Neural cell (in vitro differentiated cells): Measurements from ENCODE around the gene DCXR. TPM values are rescaled to one million over a fixed set of nuclear protein-coding genes. Genes with fewer than 3 reads are reported as not detected.

Experiments used
- H2AFZ ChIP-seq: fragments of 200-600, 300-800 bp; sonication (generic), shearing (Covaris generic); 2 replicates; pipeline ENCODE4 v1.6.0; 2014; ENCODE audit warnings: low read depth, mild to moderate bottlenecking, antibody characterized with exemption, low read length, moderate library complexity
- H3F3A ChIP-seq: fragments of 200-600 bp; shearing (Covaris generic); 2 replicates; pipeline ENCODE4 v1.6.1; 2016; ENCODE audit warnings: mild to moderate bottlenecking, moderate library complexity, mixed read lengths, antibody characterized with exemption, low read length; ENCODE audit not compliant: insufficient read depth, poor library complexity, severe bottlenecking
- H3K27ac ChIP-seq: fragments of 200-600, 300-800 bp; sonication (generic), shearing (Covaris generic); 2 replicates; pipeline ENCODE4 v1.5.1; 2014; ENCODE audit warnings: mild to moderate bottlenecking, low read length, moderate library complexity
- H3K27me3 ChIP-seq: fragments of 300-800, 200-600 bp; sonication (generic), shearing (Covaris generic); 2 replicates; pipeline ENCODE4 v1.6.0; 2014; ENCODE audit warnings: mild to moderate bottlenecking, low read depth, low read length, moderate library complexity; ENCODE audit not compliant: insufficient read depth
- H3K36me3 ChIP-seq: fragments of 300-800, 200-600 bp; sonication (generic), shearing (Covaris generic); 2 replicates; pipeline ENCODE4 v1.5.1; 2014; ENCODE audit warnings: mild to moderate bottlenecking, antibody characterized with exemption, low read length, moderate library complexity; ENCODE audit not compliant: insufficient read depth
- H3K4me2 ChIP-seq: fragments of 300-800, 200-600 bp; sonication (generic), shearing (Covaris generic); 2 replicates; pipeline ENCODE4 v1.6.0; 2014; ENCODE audit warnings: mild to moderate bottlenecking, low read length
- H3K4me3 ChIP-seq: fragments of 300-800, 200-600 bp; sonication (generic), shearing (Covaris generic); 2 replicates; pipeline ENCODE4 v1.5.1; 2014; ENCODE audit warnings: mild to moderate bottlenecking, low read length, moderate library complexity
- H3K79me2 ChIP-seq: fragments of 200-600 bp; shearing (Covaris generic); replicated peaks from 2 replicates; pipeline ENCODE4 v1.6.0; 2014; ENCODE audit warnings: mild to moderate bottlenecking, low read length, moderate library complexity; ENCODE audit not compliant: insufficient read depth
- H3K9ac ChIP-seq: fragments of 300-800, 200-600 bp; sonication (generic), shearing (Covaris generic); 2 replicates; pipeline ENCODE4 v1.6.1; 2016; ENCODE audit warnings: mild to moderate bottlenecking, low read length, mixed read lengths
- H3K9me2 ChIP-seq: fragments of 200-600 bp; shearing (Covaris generic); 2 replicates; pipeline ENCODE4 v1.6.1; 2016; ENCODE audit warnings: mild to moderate bottlenecking, low read length, mixed read lengths; ENCODE audit not compliant: insufficient read depth
- H3K9me3 ChIP-seq: fragments of 200-600, 300-800 bp; sonication (generic), shearing (Covaris generic); 2 replicates; pipeline ENCODE4 v1.6.1; 2016; ENCODE audit warnings: mild to moderate bottlenecking, mixed run types, low read length, moderate library complexity, mixed read lengths
- H4K20me1 ChIP-seq: fragments of 200-600 bp; shearing (Covaris generic); 2 replicates; pipeline ENCODE4 v1.6.1; 2016; ENCODE audit warnings: mild to moderate bottlenecking, mixed run types; ENCODE audit not compliant: insufficient read depth
- CTCF ChIP-seq: fragments of 450-650 bp; IDR thresholded peaks from 2 replicates; pipeline ENCODE4 v1.5.1; 2014; ENCODE audit warnings: antibody characterized with exemption, mild to moderate bottlenecking, moderate library complexity; ENCODE audit not compliant: poor library complexity, severe bottlenecking
- EP300 ChIP-seq: fragments of 450-650 bp; conservative IDR thresholded peaks from 2 replicates; pipeline ENCODE4 v1.6.1; 2014; ENCODE audit warnings: antibody characterized with exemption, mild to moderate bottlenecking, moderate library complexity; ENCODE audit not compliant: poor library complexity, severe bottlenecking
- EZH2 ChIP-seq: fragments of 200-600, 300-800 bp; shearing (Covaris generic), sonication (generic); IDR thresholded peaks from 2 replicates; pipeline ENCODE4 v1.6.1; 2014; ENCODE audit warnings: antibody characterized with exemption, low read length, borderline replicate concordance, mild to moderate bottlenecking; ENCODE audit not compliant: insufficient read depth, poor library complexity, severe bottlenecking
- MXI1 ChIP-seq: fragments of 450-650 bp; conservative IDR thresholded peaks from 2 replicates; pipeline ENCODE4 v1.6.1; 2014; ENCODE audit warnings: antibody characterized with exemption, mild to moderate bottlenecking; ENCODE audit not compliant: poor library complexity, severe bottlenecking
- POLR2AphosphoS5 ChIP-seq: IDR thresholded peaks from 2 replicates; pipeline ENCODE4 v1.6.1; 2012
- RAD21 ChIP-seq: fragments of 450-650 bp; conservative IDR thresholded peaks from 2 replicates; pipeline ENCODE4 v1.6.1; 2014; ENCODE audit warnings: antibody characterized with exemption, mild to moderate bottlenecking, moderate library complexity
- SMC3 ChIP-seq: fragments of 450-650 bp; conservative IDR thresholded peaks from 2 replicates; pipeline ENCODE4 v1.6.1; 2014; ENCODE audit warnings: antibody characterized with exemption, mild to moderate bottlenecking, moderate library complexity; ENCODE audit not compliant: poor library complexity
- polyA plus RNA-seq: library from polyadenylated mRNA; depleted of rRNA; stranded (reverse); fragments of >200 nt; gene quantifications from 2 replicates; pipeline ENCODE4 v1.2.3, GENCODE V29; 2014
- TF ChIP-seq, protein P1 (sequence below): IDR thresholded peaks from 2 replicates; pipeline ENCODE4 v1.6.1; 2012; ENCODE audit warnings: borderline replicate concordance

The DCXR gene
- polyA plus RNA-seq, 1 donor from 2014 or later = 129 TPM

DNA sequence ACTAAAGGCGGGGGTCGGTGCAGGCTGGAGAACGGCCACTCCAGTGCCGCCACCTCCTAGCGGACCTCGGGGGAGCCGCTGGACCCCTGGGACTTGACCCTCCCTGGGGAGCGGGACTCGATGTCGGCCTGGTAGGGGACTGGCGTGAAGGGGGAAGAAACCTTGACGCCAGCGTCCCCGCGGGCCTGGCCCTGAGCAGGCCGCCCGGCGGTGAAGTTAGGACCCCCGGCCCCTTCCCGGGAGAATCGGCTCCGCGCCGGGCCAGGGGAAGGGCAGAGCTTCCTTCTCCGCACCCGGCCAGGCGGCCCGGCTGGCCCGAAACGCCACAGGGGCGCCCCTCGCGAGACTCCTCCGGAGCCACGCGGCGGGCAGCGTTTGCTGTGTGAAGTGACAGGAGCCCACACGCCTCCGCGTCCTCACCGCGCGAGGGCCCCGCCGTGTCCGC, 27.7 kb upstream of the DCXR start:
- Histone ChIP-seq H3F3A (no peaks in the 10 kb centered on the region), H3K27me3 (no peaks in the 10 kb centered on the region), H3K9me3 (no peaks in the 10 kb centered on the region), H3K9ac (peak overlapping the region; percentile 72), H3K4me2 (peak overlapping the region; percentile 61), H3K36me3 (no peaks in the 10 kb centered on the region), H3K9me2 (no peaks in the 10 kb centered on the region), H4K20me1 (no peaks in the 10 kb centered on the region), H3K4me3 (peak overlapping the region; percentile 94), H3K79me2 (no peaks in the 10 kb centered on the region), H2AFZ (no peak overlapping the region), H3K27ac (no peak overlapping the region)
- TF ChIP-seq CTCF (no peak), POLR2AphosphoS5 (no peak), MXI1 (peak; percentile 72), EZH2 (no peak), SMC3 (no peak)

DNA sequence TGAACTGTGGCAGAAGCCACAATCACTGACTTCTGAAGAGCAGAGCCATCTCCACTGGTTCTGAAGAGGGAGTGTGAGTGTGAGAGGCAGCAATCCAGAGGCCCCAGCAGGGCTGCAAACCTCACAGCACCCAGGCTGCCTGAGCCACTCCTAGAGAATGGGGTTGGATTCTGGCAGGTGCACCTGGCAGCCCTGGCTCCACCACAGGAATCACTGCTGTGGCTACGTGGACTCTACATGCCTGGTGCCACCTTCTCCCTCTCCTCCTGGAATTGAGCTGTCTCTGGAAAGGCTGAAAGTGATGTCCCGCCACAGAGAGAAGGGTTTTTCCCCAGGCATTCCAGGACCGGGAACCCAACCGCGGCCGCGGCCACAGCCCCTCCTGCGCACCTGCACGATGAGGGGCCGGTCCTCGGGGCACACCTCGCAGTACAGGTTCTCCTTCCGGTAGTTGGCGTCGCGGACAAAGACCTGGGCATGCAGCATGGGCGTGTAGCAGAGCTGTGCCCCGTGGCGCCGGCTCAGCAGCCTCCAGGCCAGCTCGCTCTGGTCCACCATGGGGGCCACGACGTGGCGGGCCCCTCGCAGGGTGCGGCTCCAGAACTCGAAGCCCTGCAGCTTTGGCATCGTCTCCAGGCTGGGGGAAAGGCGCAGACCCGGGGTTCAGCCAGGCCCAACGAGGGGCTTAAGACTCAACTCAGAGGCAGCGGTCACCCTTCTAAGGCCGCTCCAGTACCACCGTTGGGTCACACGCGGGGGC, 27.1 kb upstream of the DCXR start:
- Histone ChIP-seq H3K4me2 (peak overlapping the region; percentile 61), H3K79me2 (no peaks in the 10 kb centered on the region), H3K4me3 (peak overlapping the region; percentile 94), H4K20me1 (no peaks in the 10 kb centered on the region), H3K27me3 (no peaks in the 10 kb centered on the region), H3F3A (no peaks in the 10 kb centered on the region), H3K36me3 (no peaks in the 10 kb centered on the region), H3K9me2 (no peaks in the 10 kb centered on the region), H3K9ac (peak overlapping the region; percentile 72), H2AFZ (no peak overlapping the region), H3K27ac (no peak overlapping the region), H3K9me3 (no peaks in the 10 kb centered on the region)
- no peak for TF ChIP-seq CTCF
- TF ChIP-seq RAD21 = no peak
- TF ChIP-seq SMC3 = no peak
- TF ChIP-seq, protein P1, sequence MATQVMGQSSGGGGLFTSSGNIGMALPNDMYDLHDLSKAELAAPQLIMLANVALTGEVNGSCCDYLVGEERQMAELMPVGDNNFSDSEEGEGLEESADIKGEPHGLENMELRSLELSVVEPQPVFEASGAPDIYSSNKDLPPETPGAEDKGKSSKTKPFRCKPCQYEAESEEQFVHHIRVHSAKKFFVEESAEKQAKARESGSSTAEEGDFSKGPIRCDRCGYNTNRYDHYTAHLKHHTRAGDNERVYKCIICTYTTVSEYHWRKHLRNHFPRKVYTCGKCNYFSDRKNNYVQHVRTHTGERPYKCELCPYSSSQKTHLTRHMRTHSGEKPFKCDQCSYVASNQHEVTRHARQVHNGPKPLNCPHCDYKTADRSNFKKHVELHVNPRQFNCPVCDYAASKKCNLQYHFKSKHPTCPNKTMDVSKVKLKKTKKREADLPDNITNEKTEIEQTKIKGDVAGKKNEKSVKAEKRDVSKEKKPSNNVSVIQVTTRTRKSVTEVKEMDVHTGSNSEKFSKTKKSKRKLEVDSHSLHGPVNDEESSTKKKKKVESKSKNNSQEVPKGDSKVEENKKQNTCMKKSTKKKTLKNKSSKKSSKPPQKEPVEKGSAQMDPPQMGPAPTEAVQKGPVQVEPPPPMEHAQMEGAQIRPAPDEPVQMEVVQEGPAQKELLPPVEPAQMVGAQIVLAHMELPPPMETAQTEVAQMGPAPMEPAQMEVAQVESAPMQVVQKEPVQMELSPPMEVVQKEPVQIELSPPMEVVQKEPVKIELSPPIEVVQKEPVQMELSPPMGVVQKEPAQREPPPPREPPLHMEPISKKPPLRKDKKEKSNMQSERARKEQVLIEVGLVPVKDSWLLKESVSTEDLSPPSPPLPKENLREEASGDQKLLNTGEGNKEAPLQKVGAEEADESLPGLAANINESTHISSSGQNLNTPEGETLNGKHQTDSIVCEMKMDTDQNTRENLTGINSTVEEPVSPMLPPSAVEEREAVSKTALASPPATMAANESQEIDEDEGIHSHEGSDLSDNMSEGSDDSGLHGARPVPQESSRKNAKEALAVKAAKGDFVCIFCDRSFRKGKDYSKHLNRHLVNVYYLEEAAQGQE = no peak
- TF ChIP-seq POLR2AphosphoS5 = no peak
- no peak for TF ChIP-seq EP300
- no peak for TF ChIP-seq EZH2
